ENCODE measurements around the gene SESN3.

- TF ChIP-seq POLR2A (IDR thresholded peaks at IDR 0.05) (no peak), CTCF (IDR thresholded peaks at IDR 0.05) (no peak)
Measured at GRCh38 chr11:95134491-95134890, 96.5 kb downstream of the SESN3 start.

Measured in right lobe of liver (tissue), 4 donors.